Activated CD4-positive, alpha-beta T cell treated with anti-CD3 and anti-CD28 coated beads, Interleukin-10, Interleukin-2, amounts not matched to agents 100 ng/mL and 50 ng/mL, durations not matched to agents 16 hours and 8 hours (primary cell): Measurements from ENCODE around the gene PARVA.

Source experiments
- DNase-seq: peaks from one replicate; pipeline ENCODE4 v3.0.0-alpha.2; 2020

The PARVA gene

GRCh38 chr11:12537778-12538401 lies 160.5 kb downstream of the PARVA start:
- no peak for DNase-seq

- DNase-seq, result no peak
Observed at GRCh38 chr11:12538889-12539421, 161.6 kb downstream of the PARVA start.

- DNase-seq, result no peak
Observed at GRCh38 chr11:12539572-12539971, 162.2 kb downstream of the PARVA start.

GRCh38 chr11:12540075-12540680 lies 162.8 kb downstream of the PARVA start:
- DNase-seq, result no peak

GRCh38 chr11:12540913-12541582 lies 163.7 kb downstream of the PARVA start:
- no peak for DNase-seq

- DNase-seq, result no peak
Observed at GRCh38 chr11:12541583-12542151, 164.3 kb downstream of the PARVA start.

GRCh38 chr11:12542186-12542935 lies 165.0 kb downstream of the PARVA start:
- no peak for DNase-seq

- DNase-seq, result no peak
Observed at GRCh38 chr11:12543596-12544415, 166.4 kb downstream of the PARVA start.

GRCh38 chr11:12544986-12545775 lies 167.8 kb downstream of the PARVA start:
- DNase-seq, result no peak

- no peak for DNase-seq
Observed at GRCh38 chr11:12546122-12546521, 168.8 kb downstream of the PARVA start.

- no peak for DNase-seq
Observed at GRCh38 chr11:12546660-12547059, 169.3 kb downstream of the PARVA start.

- DNase-seq, result no peak
Observed at GRCh38 chr11:12547953-12548650, 170.7 kb downstream of the PARVA start.

- no peak for DNase-seq
Observed at GRCh38 chr11:12552692-12553091, 175.3 kb downstream of the PARVA start.

- no peak for DNase-seq
Observed at GRCh38 chr11:12554122-12554521, 176.8 kb downstream of the PARVA start.

- DNase-seq, result no peak
Observed at GRCh38 chr11:12556155-12556554, 178.8 kb downstream of the PARVA start.

GRCh38 chr11:12556788-12557384 lies 179.5 kb downstream of the PARVA start:
- DNase-seq, result no peak

GRCh38 chr11:12559011-12559410 lies 181.6 kb downstream of the PARVA start:
- DNase-seq, result no peak

GRCh38 chr11:12560362-12560761 lies 183.0 kb downstream of the PARVA start:
- DNase-seq, result no peak

- no peak for DNase-seq
Observed at GRCh38 chr11:12560861-12561260, 183.5 kb downstream of the PARVA start.

GRCh38 chr11:12564012-12564411 lies 186.6 kb downstream of the PARVA start:
- DNase-seq, result no peak
